HS-5 (cell line): ENCODE data around the gene RORB.

Source experiments
- DNase-seq: peaks from one replicate; pipeline ENCODE4 v3.0.0-alpha.2; 2012; ENCODE audit warnings: low read depth

Gene RORB

GRCh38 chr9:74719306-74719705 is 222.2 kb downstream of the RORB start:
- DNase-seq = no peak

GRCh38 chr9:74721696-74722660 is 224.8 kb downstream of the RORB start:
- no peak for DNase-seq

DNA sequence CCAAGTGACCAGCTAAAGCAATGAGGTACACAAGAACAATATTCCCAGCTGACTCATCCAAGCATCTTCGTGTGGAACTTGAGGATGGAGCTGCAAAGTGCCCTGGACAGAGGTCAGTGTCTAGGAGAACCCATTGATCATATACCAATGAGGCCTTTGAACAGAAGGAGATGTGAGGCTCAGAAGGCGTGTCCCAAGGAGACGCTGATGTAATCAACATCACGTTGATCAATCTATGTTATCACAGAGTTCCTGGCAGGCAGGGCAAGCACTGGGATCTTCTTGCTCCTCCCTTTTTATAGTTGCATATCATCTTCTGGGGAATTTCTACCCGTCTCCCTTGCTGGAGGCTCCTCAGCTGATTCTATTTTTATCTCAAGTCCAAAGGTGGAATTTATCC is 227.2 kb downstream of the RORB start:
- DNase-seq = no peak

GRCh38 chr9:74726581-74726980 is 229.4 kb downstream of the RORB start:
- no peak for DNase-seq

DNA sequence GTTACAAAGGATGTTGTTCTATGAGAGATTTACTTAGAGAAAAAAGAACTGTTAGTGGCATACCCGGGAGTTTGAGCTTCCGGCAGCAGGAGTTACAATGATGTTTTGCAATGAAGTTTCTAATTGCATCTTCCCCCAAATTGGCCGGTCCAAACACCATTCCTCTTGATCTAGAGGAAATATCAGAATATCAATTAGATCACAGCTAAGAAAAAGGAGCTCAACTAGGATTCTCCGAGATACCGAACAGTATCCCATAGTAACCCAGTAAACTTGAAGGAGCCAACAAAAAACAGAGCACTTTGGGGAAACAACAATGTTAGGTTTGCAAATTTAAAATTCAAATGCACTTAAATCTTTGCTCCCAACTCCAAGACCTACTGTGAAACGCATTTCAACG is 231.0 kb downstream of the RORB start:
- DNase-seq = no peak

DNA sequence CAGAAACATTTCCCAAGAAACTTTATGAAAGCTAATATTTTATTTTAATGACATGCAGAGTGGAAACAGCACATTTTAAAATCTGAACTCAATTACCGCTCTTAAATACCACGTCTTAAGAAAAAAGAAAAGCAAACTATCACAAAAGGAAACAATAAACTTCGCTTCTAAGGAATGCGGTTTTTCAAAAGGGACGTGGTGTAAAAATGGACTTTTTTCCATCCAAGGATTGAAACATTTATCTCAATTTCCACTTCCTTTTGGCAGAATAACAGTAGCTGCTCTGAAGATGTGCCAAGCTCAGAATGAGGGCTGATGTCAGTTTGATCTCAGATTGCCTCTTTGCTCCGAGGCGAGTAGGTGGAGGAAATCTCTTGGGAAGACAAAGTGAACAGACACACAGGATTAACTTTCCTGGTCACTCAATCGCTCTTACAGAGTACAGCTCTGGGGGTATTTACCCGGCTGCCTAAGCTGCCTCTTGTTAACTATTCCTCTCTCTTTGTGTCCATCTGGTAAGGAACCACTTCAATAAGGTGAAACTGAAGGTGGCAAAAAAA is 232.1 kb downstream of the RORB start:
- DNase-seq = no peak

DNA sequence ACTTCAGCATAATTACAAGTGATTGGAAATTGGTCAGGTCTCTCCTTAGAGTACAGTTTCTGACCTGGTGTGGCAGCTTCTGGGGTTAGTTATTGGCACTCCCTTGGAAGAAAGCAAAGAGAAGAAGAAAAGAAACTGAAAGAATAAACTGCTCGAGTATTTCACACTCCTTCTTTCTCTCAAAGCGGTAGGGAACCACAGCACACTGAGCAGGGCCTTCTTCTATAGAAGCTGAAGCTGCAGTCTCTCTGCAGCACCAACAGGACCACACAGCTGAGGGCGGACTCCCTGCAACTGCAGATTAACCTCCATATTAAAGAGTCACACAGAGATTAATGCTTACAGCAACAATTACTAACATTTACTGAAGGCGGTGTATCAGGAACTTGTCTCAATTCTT is 238.6 kb downstream of the RORB start:
- DNase-seq = no peak

DNA sequence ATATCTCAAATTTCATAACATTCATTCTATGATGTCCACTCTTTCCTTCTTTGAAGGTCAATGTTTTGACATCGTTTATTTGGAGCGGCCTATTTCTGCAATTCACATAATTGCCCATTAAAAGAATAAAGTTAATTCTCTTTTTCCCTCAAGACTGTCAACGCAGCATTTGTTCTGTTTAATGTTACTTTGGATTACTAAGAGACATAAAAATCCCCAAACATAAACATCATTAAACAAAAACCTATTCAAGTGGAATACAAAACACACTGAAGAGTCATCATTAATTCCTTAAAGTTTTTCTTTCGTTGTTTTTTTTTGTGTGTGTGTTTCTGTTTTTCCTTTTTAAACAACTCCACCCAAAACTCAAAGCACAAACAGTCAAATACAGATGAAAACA is 239.5 kb downstream of the RORB start:
- no peak for DNase-seq

GRCh38 chr9:74742191-74742790 is 245.2 kb downstream of the RORB start:
- no peak for DNase-seq
